22Rv1 (cell line): ENCODE measurements around the gene LPIN3.

Experiments
- ZFX ChIP-seq: fragments of 450-650 bp; IDR thresholded peaks from 2 replicates; pipeline ENCODE4 v1.6.1; 2017; ENCODE audit warnings: antibody characterized with exemption, borderline replicate concordance
- TF ChIP-seq, protein P1 (sequence below): fragments of 450-650 bp; IDR thresholded peaks from 2 replicates; pipeline ENCODE4 v1.5.1; 2017; ENCODE audit warnings: mild to moderate bottlenecking

DNA sequence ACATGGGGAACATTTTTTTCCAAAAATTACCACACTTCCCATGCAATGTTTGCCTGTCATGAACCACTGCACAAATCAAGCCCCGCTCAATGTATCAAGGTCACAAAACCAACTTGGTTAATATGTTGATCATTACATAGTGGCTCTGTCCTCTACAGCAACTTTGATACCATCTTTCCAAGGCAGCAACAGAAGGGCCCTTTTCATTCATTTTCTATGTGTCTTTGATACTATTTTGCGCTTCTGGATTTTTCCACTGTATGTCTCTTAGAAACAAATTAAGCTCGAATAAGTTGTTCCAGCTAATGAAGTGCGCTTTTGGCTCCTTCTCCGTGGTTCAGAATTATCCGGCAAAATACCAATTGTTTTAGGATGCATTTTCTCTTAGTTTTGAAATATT, 24.6 kb upstream of the LPIN3 start:
- TF ChIP-seq, protein P1, sequence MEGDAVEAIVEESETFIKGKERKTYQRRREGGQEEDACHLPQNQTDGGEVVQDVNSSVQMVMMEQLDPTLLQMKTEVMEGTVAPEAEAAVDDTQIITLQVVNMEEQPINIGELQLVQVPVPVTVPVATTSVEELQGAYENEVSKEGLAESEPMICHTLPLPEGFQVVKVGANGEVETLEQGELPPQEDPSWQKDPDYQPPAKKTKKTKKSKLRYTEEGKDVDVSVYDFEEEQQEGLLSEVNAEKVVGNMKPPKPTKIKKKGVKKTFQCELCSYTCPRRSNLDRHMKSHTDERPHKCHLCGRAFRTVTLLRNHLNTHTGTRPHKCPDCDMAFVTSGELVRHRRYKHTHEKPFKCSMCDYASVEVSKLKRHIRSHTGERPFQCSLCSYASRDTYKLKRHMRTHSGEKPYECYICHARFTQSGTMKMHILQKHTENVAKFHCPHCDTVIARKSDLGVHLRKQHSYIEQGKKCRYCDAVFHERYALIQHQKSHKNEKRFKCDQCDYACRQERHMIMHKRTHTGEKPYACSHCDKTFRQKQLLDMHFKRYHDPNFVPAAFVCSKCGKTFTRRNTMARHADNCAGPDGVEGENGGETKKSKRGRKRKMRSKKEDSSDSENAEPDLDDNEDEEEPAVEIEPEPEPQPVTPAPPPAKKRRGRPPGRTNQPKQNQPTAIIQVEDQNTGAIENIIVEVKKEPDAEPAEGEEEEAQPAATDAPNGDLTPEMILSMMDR, result no peak
- TF ChIP-seq ZFX, result no peak
